GM10847 (cell line): Measurements from ENCODE around the gene CCNF.

Experiments
- POLR2A ChIP-seq: IDR thresholded peaks from 2 replicates; pipeline ENCODE4 v1.6.1; 2011; ENCODE audit not compliant: insufficient read length; ENCODE audit errors: extremely low read depth

The CCNF gene

GRCh38 chr16:2424061-2425007, 4.9 kb upstream of the CCNF start:
- no peak for TF ChIP-seq POLR2A

GRCh38 chr16:2425008-2425518, 4.2 kb upstream of the CCNF start:
- no peak for TF ChIP-seq POLR2A

GRCh38 chr16:2425825-2426430, 3.3 kb upstream of the CCNF start:
- no peak for TF ChIP-seq POLR2A

GRCh38 chr16:2426941-2427361, 2.3 kb upstream of the CCNF start:
- TF ChIP-seq POLR2A: no peak

- no peak for TF ChIP-seq POLR2A
Measured at GRCh38 chr16:2427526-2427925, 1.7 kb upstream of the CCNF start.

DNA sequence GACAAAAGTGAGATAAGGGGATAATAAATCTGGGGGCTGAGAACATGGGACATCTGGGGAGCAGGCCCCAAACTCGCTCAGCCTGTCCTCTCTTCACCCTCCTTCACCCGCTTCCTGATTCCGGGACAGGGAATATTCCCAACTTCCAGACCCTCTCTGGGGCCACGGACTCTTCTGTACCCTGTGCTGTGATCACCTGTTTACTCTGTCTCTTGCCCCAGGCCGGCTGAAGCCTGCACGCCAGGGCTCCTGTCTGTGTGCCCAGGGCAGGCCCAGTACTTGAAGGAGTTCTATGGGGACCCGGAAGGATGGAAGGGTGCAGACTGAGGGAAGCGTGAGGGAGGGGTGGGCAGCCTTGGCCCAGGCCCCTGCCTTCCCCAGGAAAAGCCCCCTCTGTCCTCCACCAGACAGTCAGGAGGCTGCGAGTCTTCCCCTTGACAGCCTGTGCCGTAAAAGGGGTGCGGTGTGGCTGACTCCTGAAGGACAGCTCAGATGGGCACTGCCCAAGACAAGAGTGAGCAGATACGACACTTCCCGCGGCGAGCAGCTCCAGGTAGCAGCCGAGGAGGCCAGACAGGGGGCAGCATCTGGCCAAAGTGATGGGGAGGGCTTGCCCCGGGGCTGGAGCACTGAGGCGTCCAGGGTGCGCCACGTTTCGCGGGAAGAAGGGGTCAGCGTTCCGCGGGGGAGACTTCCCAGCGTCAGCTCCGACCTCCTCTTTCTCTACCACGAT, 1.0 kb upstream of the CCNF start:
- no peak for TF ChIP-seq POLR2A

DNA sequence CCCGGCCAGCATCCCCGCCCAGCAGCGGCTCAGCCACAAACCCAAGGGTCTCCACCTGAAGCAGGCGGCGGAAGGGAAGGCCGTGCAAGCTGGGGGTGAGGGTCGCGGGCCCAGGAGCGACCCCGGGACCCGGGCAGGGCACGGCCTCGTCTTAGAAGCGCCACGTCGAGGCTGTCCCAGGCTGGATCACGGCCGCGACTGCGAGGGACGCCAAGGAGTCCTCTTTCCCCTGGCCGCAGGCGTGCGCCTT, 538 bp upstream of the CCNF start:
- peak; percentile 43 for TF ChIP-seq POLR2A

GRCh38 chr16:2429771-2430663, 770 bp downstream of the CCNF start:
- no peak for TF ChIP-seq POLR2A

GRCh38 chr16:2432286-2432685, 3.0 kb downstream of the CCNF start:
- no peak for TF ChIP-seq POLR2A

- TF ChIP-seq POLR2A: no peak
Measured at GRCh38 chr16:2432801-2433505, 3.7 kb downstream of the CCNF start.

- no peak for TF ChIP-seq POLR2A
Measured at GRCh38 chr16:2436110-2436509, 6.9 kb downstream of the CCNF start.

DNA sequence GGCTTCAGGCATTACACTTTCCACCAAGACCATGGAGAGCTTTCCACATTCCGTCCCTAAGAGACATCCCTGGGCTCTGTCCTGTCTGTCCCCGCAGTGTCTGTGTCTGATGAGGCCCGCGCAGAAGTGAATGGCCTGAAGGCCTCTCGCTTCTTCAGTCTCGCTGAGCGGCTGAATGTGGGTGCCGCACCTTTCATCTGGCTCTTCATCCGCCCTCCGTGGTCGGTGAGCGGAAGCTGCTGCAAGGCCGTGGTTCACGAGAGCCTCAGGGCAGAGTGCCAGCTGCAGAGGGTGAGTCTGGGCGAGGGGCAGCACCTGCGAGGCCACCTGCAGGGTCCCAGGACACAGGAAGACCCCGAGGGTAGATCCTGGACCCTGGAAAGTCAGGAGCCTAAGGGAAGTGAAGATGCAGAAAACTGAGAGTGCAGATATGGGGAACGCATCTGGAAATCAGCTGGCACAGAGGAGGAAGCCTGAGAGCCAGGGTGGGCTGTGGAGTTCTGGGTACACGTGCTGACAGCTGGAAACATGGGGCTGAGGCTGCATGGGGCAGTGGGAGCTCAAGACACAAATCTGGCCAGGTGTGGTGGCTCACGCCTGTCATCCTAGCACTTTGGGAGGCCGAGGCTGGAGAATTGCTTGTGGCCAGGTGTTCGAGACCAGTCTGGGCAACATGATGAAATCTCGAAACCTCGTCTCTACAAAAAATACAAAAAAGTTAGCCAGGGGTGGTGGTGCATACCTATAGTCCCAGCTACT, 8.0 kb downstream of the CCNF start:
- no peak for TF ChIP-seq POLR2A

DNA sequence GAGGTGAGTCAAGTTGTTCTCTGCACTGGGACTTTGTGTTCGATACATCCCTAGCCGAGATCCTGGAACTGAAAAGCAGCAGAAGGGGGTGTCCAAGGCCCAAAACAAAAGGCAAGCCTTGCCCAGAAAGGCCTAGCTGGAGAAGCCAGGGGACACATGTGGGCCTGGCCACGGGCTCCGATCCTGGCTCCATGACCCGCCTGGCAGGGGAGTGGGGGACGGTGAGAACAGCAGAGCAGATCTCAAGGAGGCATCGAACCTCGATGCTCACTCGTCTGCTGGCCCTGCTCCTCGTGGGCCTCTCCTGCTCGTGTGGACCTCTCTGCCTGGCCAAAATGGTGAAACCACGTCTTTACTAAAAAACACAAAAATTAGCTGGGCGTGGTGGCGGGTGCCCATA, 8.9 kb downstream of the CCNF start:
- TF ChIP-seq POLR2A: no peak

DNA sequence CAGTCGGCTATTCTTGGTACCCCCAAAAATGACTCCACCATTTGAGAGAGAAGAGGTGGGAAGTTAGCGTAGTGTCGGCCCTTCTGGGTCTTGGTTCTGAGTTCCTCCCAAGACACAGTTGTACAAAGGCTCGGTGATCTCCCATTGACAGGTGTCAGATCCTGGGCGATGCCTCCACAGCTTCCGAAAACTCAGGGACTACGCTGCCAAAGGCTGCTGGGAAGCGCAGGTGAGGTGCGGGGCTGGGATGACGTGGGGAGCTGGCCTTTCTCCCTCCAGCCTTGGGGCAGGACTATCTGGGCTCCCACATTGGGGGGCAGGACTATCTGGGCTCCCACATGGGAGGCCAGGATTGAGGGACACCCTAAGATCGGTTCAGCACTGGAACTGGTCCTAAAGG, 10.4 kb downstream of the CCNF start:
- TF ChIP-seq POLR2A: no peak
